GM18867 (cell line): Measurements from ENCODE around the gene TMEM114.

ENCODE experiments used
- ATAC-seq: cut with Tn5 transposase; IDR thresholded peaks from one replicate; pipeline ENCODE4 v1.9.1; 2021; ENCODE audit warnings: mild to moderate bottlenecking, moderate library complexity; ENCODE audit not compliant: unreplicated experiment

TMEM114 gene

GRCh38 chr16:8551388-8552332 lies 38.7 kb downstream of the TMEM114 start:
- ATAC-seq = no peak

- ATAC-seq = no peak
Observed at GRCh38 chr16:8550728-8551387, 39.5 kb downstream of the TMEM114 start.

GRCh38 chr16:8549843-8550412 lies 40.4 kb downstream of the TMEM114 start:
- no peak for ATAC-seq

- no peak for ATAC-seq
Observed at GRCh38 chr16:8548166-8548565, 42.1 kb downstream of the TMEM114 start.

- ATAC-seq = no peak
Observed at GRCh38 chr16:8547762-8548161, 42.5 kb downstream of the TMEM114 start.

- no peak for ATAC-seq
Observed at GRCh38 chr16:8544406-8544805, 45.9 kb downstream of the TMEM114 start.

- ATAC-seq = no peak
Observed at GRCh38 chr16:8543258-8543657, 47.1 kb downstream of the TMEM114 start.

- no peak for ATAC-seq
Observed at GRCh38 chr16:8542393-8542792, 47.9 kb downstream of the TMEM114 start.

GRCh38 chr16:8541868-8542267 lies 48.4 kb downstream of the TMEM114 start:
- ATAC-seq = no peak

GRCh38 chr16:8537691-8538342 lies 52.5 kb downstream of the TMEM114 start:
- ATAC-seq = no peak

GRCh38 chr16:8533509-8533908 lies 56.8 kb downstream of the TMEM114 start:
- no peak for ATAC-seq

GRCh38 chr16:8530752-8531384 lies 59.4 kb downstream of the TMEM114 start:
- no peak for ATAC-seq

GRCh38 chr16:8528471-8528870 lies 61.8 kb downstream of the TMEM114 start:
- no peak for ATAC-seq

GRCh38 chr16:8523932-8524331 lies 66.4 kb downstream of the TMEM114 start:
- ATAC-seq = no peak

GRCh38 chr16:8522757-8523156 lies 67.6 kb downstream of the TMEM114 start:
- no peak for ATAC-seq

- no peak for ATAC-seq
Observed at GRCh38 chr16:8519643-8520042, 70.7 kb downstream of the TMEM114 start.
